HG02623 (cell line): ENCODE data around the gene COL23A1.

Experiments used
- ATAC-seq: cut with Tn5 transposase; IDR thresholded peaks from one replicate; pipeline ENCODE4 v1.9.1; 2021; ENCODE audit warnings: moderate library complexity; ENCODE audit not compliant: unreplicated experiment

The COL23A1 gene

DNA sequence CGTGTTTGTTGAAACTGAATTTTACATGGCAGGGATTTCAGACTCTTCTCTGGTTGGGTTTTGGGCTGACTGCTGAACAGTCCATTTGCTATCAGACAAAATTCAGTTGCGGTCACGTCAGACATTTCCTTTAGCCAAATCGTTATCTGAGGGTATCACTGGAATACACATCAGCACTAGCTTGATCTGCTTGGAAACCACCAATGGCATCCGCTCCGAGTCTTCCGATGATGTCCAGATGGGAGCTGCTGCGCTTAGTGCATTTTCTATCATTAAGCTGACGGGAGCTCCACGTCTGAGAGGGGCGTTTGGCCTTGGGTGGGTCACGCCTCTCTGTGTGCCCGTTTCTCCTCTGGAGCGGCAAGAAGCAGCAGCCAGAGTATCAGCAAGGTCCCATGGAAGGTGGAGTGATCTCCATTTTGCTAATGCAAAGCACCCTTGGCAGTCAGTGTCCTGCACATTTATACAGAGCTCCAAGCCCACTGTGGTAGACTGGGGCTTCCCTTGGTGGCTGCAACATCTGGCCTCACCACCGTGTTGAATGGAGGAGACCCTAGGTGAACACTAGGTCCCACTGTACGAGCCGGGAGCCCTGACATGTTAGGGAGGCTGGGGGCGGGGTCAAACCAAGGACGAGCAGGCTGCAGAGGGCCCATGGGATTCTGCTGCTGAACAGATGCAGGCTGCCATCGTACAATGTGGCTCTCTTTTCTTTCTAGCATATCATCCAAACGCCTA is 223.0 kb downstream of the COL23A1 start:
- ATAC-seq: no peak

DNA sequence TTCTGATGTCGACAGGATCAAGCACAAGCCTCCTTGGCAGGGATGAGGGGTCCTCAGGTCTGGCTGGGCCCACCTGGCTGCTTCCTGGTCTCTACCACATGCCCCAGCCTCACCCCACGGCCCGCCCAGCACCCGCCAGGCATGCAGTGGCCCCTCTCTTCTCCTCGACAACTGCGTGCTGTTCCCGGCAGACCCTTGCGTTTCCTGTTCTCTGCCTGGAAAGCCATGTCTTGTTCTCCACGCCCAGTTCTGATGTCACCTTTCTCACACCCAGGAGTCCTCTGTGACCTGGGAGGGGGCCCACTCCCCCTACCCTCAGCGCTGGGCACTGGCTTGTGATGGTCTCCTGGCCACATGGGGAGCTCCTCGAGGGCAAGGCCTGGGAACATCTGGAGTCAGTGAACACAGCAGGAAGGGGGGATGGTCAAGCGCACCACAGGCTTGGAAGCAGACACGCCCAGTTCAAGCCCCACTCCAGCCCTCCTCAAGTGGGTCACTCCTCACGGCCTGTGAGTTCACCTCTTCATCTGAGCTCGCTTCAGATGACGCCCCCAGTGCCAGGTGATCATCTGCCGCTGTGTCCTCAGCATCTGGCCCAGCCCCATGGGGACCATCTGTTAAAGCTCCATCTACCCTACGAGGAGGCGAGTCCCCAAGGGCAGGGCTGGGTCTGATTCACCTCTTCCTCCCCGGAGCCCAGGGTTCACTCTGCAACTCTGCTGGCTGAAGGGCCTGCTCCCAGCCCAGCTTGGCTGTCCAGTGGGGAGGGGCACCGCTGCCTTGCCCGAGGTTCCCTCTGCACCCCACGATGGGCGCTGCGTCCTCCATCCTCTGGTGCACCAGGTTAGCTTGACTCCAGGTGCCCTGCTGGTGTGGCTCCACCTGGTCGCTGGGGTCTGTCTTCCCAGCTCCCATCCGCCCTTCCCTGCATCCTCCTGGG is 224.4 kb downstream of the COL23A1 start:
- no peak for ATAC-seq

DNA sequence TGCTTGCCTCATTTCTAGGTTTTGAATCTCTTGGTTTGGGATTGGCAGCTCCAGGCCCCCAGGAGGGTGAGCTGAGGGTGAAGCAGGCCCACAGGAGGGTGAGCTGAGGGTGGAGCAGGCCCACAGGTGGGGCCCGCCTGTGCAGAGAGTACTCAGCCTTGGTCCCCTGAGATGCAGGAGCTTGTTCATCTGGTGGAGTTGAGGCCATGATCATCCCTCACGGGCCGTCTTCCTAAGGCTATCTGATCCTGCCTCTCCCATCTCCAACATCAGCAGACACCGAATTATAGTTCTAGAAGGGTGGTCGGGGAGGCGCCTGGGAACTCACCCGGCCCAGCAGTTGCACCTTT is 225.9 kb downstream of the COL23A1 start:
- no peak for ATAC-seq

DNA sequence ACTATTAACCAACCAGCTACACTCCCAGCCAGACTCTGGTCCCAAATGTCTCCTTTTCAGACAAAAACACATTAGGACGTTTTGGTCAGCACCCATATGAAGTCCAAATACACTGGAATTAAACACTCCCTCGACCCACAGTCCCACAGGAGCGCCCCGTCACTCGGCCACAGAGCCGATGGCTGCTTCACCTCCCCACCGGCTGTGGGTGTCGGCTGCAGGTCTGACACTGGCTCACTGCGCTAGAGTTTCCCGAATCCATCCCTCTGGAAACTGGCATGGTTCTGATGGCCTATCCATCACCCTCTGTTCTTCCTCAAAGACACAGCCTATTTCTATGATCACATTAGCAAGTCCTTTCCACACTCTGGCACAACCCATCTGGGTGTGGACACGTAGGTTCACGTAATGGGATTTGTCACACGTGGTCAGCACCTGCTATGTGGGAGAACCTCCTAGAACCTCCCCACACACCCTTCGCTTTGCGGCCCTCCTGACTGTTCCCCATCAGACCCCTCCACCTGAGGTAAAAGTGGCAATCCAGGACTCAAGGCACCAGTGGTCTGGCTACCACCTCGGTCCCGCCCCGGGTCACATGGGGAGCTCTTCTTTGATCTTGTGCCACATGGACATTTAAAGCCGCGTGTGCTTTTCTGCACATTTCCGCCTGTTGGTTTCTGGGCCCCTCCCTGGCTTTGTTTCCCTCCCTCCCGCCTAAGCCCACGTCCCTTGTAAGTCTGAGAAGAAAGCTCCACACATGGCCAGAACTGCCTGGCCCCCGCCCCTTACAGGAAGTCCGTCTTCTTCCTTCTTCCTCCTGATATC is 226.5 kb downstream of the COL23A1 start:
- ATAC-seq: no peak

DNA sequence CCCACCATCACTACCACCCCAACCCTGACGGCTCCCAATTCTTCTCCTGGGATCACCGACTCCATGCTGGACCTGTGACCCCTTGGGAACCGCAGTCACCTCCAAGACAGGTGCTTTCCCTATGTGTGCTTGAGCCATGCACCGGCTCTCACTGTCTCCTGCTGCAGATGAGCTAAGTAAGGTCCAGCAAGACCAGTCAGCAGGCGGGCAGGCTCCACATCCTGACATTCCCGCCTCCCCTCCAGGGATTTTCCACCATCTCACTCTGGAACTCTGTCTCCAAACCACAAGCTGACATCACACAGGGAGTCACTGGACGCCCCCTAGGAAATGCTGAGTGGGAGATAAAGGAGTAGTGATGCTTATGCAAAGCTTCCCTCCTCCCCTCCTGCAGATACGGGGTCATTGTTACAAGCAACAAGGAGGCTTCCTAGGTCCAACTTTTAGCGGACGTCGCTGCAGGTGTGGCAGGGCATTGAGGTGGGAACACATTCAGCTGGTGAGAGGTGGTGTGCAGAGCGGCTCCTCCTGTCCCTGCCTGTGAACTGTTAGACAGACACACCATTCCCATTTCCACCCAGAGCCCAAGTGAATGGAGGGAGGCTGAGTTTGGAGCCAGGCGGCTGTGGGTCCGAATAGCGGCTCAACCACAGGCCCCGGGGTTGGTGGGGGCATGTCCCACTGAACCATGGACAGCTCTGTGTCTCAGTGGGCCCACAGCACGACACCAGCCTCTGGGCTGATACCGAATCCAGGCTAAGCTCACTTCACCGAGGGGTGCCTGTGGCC is 228.3 kb downstream of the COL23A1 start:
- no peak for ATAC-seq

DNA sequence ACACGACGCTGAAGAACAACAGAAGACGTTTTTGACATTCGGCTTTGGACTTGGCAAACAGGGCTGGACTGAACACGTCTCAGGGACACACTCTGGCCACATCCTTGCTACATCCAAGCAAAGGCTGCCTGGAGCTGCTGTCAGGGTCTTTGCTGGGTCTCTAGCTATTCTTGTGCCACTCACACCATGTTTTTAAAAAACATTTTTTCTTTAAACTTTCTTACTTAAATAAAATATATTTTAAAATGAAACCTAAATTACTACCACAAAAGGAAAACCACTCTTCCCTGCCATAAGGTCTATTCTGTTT is 229.3 kb downstream of the COL23A1 start:
- no peak for ATAC-seq

DNA sequence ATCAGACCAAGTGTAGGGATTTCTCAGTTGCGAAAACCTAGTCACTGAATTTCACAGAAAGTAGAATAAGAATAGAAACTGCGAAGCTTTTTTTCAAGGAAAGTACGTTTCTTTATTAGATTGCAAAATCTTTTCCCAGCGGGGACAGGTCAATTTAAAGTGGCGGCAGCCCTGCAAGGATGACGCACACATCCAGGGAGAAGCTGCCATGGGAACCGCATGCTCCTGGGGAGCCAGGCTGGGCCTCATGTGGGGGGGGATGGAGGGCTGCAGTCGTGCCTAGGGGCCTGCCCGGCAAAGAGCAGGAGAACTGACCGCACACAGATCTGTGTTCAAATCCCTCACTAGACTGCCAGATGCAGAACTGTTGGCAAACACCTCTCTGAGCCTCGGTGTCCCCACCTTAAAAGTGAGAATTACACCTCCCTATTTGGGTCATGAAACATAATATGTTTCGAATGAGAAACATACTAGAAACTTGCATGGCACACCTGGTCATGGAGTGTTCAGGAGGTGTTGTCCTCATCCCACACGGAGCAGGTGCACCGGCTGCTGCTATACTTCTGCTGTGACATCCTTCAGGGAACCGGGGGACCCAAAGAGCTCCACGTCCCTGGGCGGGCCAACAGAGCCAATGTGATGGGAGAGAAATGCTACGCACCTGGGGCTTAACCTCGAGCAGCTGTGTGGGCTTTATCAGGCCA is 229.8 kb downstream of the COL23A1 start:
- no peak for ATAC-seq

DNA sequence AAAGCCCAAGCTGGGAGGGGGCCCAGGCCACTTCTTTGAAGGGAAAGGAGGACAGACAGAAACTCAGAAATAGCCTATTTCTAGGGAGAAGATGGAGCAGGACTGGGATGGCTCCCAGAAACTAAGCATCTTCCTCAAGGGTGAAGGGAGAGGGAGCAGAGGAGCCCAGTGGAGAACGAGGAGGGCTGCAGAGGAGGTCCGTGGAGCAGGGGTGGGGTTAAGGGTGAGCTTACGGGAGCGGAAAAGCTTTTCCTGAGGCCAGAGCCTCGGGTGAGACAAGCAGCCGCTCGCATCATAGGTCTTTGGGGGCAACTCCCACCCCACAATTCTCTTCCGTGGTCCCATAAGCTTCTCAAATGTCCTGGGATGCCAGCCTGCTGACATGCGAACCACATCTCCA is 230.5 kb downstream of the COL23A1 start:
- ATAC-seq: no peak

DNA sequence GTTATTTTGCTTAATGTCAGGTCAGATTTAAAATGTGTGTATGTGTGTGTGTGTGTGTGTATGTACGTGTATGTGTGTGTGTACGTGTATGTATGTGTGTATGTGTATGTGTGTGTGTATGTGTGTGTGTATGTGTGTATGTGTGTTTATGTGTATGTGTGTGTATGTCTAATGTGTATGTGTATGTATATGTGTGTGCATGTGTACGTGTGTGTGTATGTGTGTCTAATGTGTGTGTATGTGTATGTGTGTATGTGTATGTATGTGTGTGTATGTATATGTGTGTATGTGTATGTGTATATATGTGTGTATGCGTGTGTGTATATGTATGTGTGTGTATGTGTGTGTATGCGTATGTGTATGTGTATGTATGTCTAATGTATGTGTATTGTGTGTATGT is 232.5 kb downstream of the COL23A1 start:
- no peak for ATAC-seq

DNA sequence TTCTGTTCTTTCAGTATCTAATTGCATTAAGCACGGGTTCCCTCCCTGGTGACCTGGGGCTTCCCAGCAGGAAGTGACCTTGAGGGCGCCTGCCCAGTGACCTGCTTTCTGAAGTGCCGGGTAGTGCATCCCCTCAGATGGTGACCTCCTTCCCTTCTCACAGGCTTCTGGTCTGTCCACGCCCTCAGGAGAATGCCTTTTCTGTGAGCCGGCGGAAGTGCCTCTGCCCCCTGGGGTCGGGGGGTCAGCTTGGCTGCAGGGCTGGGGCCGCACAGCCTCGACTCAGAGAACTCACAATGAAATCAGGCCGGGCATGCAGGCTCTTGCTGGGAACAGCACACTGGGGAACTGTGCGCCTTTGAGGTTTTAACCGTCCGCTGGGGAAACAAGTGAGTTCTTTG is 233.1 kb downstream of the COL23A1 start:
- no peak for ATAC-seq

DNA sequence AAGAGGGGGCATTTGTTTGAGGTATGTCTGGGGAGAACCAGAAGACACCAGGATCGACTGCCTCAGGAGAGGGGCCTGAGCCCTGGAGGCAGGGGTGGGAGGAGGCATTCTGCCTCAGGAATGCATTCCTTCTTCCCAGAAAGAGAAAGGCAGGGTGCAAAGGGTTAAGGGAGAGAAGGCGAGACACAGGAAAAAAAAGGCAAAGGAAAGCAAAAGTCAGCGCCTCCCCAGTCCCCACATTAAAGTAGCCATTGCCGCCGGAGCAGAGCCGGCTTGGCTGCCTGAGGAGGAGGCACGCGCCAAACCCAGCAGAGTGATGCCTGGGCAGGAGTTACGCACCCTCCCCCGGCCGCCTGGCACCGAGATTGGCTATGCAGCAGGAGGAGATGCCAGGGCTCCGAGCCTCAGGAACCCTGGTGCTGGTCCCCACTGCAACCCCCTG is 233.7 kb downstream of the COL23A1 start:
- no peak for ATAC-seq

DNA sequence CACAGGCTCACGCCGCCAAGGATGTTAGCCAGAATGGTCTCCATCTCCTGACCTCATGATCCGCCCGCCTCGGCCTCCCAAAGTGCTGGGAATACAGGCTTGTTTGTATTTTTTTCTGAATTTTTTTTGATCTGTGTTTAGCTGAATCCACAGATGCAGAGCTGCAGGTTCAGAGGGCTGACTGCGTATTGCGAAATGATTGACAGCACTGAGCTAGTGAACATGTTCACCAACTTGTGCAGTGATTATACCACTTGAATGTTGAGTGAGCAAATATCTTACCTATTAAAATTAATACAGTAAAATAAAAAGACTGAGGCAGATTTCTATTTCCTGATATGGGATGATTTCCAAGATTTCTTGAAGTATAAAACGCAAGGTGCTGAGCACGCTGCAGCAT is 234.5 kb downstream of the COL23A1 start:
- no peak for ATAC-seq

DNA sequence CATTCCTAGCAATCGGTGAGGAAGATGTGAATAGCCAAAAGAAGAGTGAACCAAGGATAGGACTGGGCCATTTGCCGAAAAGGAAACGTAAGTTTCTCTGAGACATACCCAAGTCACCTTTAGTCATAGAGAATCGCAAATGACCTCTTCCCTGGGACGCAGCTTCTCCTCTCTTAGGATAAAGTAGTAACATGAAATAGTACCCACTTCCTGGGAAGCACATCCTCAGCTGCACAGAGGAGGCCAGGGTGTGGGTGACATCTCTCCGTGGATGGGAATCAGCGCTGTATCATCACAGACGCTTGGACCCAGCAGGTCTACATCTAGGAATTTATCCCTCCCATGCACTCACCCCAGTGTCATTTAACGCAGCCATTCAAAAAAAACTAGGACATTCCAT is 236.7 kb downstream of the COL23A1 start:
- ATAC-seq: no peak

DNA sequence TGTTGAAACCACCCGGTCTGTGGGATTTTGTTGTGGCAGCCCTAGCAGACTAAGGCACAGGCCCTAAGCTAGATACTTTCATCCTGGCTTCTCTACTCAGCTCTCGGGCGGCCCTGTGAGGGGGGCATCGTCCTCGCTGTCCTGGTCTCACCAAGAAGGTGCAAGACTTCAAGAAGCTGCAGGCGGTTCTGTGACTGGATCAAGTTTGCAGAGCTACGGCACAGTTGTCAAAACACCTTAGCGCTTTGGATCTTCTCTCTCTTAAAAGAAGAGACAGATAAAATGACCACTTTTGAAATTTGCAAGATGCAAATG is 238.2 kb downstream of the COL23A1 start:
- no peak for ATAC-seq

DNA sequence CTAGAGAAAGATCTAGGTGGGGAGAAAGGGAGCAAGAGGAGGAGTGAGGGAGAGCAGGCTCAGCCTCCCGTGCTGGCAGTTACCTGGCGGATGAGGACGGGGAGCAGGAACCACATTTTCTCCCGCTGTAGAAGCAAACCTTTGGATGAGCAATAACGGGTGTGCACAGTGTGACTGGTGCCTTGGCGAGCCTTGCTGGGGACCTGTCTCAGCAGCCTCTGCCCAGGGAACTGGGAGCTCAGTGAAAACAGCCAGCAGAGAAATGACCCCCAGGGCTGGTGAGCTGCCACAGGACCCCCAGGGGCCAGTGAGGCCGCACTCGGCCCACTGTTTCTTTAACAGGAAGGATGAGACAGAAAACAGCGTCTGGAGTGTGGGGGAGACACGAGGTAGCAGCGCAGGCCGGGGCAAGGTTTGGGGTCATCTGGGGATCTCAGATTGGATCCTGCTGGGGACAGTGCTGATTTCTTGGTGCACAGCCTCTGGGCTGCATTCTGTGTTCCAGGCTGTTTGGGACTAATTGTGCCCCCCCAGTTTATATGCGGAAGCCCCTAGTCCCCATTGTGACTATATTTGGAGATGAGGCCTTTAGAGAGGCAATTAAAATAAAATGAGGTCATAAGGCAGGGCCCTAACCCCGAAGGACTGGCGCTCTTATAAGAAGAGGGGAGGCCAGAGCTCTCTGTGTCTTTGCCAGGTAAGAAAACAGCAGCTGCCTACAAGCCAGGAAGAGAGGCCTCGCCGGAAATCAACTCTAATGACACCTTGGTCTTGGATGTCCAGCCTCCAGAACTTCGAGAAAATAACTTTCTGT is 238.8 kb downstream of the COL23A1 start:
- no peak for ATAC-seq

DNA sequence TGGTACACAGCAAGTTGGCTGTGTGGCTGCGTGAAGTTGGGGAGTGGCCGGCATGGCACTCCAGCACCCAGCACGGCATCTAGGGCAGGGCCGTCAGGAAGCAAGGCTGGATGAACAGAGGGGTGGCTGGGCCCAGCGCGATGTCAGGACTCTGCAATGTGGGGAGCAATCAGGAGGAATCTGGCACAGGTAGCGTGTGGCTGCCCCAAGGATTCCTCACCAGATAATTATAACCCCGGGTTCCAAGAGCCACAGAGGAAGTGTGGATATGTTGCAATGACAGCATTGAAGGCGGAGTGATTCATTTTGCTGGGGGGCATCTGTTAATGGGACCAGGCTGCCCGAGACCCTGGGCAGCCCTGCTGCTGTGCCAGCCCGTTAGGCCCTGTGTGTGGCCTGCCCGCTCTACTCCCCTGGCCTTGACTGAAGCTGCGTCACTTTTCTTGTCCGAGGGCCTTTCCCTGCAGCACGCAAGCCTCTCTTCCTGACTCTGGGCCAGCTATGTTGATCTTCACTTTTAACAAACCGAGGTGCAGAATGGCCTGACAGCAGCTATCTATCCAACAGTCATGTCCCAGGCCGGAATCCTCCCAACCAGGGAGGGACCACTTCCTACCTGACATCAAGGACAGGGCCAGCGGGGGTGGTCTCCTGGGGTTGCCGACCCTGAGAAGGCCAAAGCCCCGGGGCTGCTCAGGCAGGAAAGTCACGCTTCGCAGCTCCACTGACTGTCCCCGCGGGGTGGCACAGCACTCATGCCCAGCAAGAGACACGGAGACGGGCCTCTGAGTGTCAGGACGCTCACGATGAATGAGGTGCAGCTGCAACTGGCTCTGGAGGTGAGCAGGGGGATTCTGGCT is 239.6 kb downstream of the COL23A1 start:
- no peak for ATAC-seq

DNA sequence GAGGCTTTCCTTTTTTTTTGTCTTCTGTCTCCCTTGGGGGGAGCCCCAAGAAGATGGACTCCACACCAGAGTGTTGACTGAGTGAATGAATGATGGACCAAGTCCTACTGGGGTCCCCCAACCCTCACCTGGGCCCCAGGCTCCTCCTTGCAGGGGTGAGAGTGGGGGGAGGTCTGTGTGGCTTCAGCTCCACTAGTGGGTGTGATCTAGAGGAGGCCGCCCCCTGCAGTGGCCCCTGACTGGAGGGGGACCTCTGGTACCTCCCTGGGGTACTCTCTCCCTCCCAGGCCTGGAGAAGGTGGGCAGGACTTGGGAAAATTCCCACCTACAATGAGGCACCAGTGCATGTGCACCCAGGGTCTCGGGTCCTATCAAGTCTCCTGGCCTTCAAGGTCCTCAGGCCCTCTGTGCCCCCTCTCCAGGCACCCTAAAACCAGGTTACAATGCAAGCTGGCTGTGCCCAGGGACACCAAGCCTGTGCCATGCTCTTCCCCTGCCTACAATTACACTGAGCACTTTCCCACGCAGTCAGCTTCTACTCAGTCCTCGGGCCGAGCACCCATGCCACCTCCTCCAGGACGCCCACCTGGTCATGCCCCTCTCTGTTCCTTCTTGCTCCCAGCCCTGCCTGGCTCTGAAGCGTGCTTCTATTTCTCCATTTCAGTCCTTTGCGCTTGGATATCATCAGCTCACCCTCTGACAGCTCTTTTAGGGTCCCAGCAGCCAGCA is 240.4 kb downstream of the COL23A1 start:
- ATAC-seq: no peak

DNA sequence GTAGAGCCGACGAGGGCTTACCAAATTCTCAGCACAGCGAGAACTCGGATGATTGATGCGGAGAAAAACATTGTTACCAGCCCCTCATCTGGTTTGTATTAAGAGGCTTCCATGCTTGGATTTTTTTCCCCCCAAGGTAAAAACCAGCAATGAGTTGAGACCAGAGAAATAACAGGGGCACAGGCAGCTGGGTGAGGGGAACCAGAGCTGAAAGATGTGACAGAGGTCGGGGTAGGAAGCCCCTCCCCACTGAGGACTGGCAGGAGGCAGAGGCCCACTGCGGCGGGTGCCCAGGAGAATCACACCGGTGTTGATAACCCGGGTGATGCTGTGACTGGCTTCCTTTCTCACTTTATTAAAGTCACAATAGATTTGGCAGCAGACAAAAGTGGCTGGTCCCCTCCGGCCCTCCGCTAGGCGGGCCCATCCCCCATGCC is 241.1 kb downstream of the COL23A1 start:
- ATAC-seq: no peak
